ENCODE measurements around the gene SELENOS. TPM values are rescaled to one million over a fixed set of nuclear protein-coding genes. Genes with fewer than 3 reads are reported as not detected.
A peak's percentile ranks its signal among the peaks of the same experiment; 100 is the strongest.
"Not testable (repeated sequence)": the region's sequence is repeated elsewhere in the genome, so short reads cannot be mapped to it uniquely, and the experiment has no call there.

Gene SELENOS
- total RNA-seq, 1 donor from 2014 or later = 49.5 TPM

GRCh38 chr15:101310161-101310480, 32.8 kb upstream of the SELENOS start:
- DNase-seq (ENCODE audit: low read depth, low spot score) = no peak

GRCh38 chr15:101309436-101310160, 32.3 kb upstream of the SELENOS start:
- DNase-seq (ENCODE audit: low read depth, low spot score) = no peak

DNA sequence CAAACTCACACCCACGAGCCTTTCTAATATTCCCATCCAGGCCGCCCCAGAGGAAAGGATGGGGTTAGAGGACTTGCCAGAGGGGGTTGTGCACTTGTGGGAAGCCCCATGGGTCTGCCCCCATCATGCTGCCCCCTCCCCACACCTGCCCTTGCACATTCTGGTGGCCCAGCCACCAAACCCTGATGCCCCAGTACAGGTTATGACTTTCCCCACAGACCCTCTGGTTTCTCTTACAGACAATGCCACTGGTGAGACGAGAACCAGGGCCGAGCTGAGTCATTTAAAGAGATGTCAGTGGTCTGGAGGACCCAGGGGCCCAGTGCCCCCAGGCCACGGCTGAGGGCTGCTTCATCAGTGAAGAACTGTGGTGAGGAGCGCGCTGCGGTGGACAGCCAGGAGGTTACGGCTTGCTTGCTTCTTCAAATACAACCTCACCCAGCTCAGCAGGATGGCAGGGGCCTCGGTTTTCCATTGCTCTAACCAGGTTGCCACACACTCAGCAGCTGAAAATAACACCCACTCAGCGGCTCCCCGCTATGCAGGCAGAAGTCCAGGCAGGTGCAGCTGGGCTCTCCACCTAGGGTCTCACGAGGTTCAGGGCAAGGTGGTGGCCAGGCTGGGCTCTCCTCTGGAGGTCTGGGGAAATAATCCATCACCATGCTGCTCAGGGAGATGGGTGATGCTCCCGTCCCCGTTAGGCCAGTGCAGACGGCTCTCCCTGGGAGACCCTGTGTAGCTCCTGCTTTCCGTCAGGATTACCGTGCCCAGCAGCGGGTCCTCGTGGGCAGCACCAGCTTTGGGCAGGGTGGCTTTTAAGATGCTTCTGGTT, 31.5 kb upstream of the SELENOS start:
- DNase-seq (ENCODE audit: low read depth, low spot score) = no peak

DNA sequence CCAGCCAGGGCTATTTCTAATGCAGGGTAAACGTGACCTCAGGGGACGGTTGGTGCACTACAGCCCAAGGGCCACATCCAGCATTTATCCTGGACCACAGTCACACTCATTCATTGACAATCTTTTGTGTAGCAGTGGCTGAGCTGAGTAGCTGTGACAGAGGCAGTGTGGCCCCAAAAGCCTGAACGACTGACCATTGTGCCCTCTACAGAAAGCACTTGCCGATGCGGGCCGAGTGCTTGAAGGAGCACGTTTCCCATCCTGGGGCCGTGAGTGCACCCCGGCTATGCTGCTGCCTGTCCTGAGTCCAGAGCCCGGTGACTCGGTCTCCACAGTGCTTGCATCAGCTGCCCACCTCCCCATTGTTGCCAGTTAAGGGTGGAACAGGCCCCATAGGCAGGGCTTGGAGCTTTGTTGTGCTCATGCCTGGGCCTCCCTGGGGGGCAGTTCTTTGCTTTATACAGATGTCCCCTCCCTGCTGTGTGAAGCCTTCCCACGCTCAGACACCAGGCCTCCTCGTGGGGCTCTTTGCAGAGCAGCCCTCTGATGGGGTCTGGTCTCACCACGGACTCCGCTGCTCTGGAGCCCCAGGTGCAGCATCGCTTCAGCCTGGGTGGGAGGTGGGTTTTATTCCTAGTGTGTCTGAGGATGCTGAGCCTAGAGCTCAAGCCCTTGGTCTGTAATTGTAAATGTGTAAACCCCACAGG, 30.8 kb upstream of the SELENOS start:
- no peak for DNase-seq (ENCODE audit: low read depth, low spot score)

DNA sequence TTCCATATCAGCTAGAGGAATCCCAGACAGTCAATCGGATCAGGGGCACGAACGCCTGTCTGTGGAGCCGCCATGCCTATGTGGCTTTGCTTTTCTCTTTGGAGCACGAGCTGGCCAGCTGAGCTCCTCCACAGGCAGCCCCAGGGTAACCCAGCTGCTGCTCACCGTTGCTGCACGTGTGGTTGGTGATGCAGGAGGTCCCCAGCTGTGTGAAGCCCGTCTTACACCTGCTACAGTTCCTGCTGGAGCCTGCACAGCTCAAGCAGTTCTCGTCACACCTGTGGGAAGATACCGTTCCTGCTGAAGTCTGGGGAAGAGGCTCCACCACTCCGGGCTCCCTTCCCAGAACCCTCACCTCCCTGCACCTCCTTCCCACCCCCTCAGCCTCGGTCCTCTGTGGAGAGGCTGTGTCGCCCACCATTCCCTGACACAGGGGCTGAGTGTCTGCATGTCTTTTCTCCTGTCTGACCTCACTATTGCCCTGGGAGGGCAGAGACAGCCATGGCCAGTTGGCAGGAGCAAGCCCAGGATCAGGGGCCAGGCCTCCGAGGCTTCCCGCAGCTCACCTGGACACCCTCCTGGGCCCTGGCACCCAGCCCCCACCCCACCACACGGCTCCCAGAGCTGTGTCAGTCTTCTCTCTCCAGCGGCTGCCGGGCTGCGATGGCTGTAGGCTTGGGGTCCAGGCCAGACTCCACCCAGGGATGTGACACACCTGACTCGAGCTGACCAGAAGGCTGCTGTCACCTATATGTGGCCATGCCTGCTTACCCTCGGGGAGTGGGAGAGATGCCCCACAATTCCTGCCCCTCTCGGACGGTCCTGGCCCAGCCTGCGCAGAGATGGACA, 30.0 kb upstream of the SELENOS start:
- DNase-seq (ENCODE audit: low read depth, low spot score) = no peak

DNA sequence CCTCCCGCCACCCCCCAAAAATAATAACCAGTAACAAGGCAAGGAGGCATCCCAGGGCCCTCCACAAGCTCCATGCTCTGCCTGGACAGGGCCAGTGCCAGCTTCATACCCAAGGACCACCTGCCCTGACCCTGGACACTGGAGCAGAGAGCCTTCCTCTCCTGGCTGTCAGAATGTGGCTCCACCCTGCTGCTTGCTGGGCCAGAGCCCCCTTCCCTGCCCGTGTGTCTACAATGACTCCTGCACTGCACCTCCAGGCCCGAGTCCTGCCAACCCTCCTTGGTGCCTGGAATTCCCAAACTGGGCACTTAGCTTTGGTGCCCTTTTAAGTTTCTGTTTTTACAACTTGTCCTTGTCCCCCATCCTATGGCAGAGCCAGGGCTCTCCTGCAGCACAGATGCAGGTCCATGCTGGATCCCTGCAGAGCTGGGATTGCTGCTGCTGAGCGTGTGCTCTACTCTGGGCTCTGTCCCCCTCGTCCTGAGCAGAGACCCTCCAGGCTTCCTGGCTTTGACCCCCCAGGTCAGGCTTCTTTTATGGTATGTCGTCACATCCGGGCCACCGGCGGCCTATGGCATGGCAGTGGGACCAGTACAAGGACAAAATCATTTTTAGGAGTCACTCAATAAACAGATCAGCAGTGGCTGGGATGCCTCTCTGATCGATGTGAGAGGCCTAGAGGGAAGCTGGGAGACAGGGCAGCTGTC, 29.2 kb upstream of the SELENOS start:
- DNase-seq (ENCODE audit: low read depth, low spot score) = no peak

- no peak for DNase-seq (ENCODE audit: low read depth, low spot score)
These were observed 28.6 kb upstream of the SELENOS start for GRCh38 chr15:101305820-101306255.

DNA sequence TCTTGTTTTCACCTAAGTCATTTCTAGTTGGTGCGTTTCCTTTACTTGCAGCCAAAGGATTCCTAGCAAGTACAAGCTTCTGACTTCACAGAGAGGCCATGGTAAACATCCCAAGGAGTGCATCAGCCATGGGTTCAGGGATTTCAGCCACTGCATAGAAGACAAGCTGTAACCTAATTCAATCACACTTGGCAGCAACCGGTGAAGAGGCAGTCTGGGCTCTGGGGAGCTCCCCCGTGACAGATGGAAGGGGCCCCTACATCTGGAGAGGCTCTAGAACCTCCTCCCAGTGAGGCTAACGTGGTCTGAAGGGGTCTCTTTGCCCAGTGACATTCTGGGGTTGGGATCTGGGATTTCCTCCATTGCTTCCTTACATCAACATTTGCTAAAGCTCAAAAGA, 26.1 kb upstream of the SELENOS start:
- no peak for DNase-seq (ENCODE audit: low read depth, low spot score)

DNA sequence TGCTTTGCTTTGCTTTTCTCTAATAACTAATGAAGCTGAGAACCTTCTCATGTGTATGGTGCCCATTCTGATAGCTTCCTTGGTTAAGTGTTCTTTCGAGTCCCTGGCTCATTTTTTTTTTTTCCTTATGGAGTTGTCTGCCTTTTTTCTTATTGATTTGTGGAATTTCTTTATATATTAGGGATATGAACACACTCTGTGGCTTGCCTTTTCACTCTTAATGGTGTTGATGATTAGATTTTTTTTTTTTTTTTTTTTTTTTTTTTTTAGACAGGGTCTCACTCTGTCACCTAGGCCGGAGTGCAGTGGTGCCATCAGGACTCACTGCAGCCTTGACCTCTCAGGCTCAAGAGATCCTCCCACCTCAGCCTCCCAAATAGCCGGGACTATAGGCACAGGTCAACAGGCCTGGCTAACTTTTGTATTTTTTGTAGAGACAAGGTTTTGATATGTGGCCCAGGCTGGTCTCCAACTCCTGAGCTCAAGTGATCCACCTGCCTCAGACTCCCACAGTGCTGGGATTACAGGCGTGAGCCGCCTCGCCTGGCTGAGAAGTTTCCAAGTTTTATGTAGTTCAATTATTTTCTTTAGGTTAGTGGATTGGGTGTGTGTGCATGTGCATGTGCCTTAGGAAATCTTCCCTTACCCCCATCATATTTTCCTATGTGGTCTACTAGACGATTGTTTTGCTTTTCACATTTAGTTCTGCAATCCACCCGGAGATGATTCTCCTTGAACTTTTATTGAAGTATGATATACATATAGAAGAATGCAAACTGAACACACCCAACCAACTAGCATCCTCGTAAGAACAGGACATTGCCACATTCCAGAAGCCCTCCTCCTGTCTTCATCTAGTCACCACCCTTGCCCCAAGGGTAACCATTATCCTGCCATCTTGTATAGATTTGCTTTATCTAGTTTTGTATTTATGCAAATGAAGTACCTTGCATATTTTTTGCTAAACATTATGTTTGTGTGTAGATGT, 19.4 kb upstream of the SELENOS start:
- no peak for DNase-seq (ENCODE audit: low read depth, low spot score)

- no peak for DNase-seq (ENCODE audit: low read depth, low spot score)
These were observed 18.4 kb upstream of the SELENOS start for GRCh38 chr15:101295607-101296161.

DNA sequence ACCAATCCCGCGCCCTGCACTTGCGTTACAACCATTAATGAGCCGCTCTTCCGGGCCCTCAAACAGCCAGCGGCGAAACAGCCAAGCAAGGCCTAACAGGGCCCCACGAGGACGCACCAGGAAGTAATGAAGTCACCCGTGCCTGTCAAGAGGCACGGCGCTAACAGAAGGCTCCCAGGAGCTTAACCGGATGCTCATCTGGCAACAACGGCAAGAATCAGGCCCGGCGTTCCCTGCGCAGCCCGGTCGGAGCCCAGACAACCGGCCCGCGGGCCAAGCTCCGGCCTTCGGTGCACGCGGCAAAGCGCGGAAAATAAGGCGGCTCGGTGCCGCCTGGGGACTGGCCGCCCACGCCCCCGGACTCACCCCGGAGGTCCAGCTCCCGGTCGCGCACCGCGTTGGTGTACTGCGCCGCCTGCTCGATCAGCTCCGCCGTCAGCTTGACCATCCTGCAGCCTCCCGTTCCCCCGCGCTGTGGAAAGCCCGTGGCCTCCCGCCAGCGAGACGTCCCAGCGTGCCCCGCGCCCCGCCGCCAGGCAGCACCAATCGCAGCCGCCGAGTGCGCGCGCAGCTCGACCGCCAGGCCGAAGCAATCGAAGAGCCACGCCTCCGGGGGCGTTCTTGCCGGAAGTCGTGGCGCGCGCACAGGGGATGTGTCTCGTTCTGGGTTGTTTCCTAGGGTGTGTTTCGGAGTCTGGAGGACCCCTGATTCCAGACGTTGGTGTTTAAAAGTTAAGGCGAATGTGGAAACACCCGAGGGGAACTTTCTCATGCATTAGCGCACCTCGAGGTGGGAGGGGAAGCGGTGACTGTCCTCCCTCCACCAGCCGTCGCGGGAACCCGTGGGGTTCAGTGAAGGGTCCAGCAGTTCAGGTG, 17.7 kb upstream of the SELENOS start, which contains the start of gene SNRPA1:
Gene SNRPA1 (minus strand): TSS at position 518 of the 876 bp plus-strand sequence. CDS start 70 bp downstream, at position 448.
- DNase-seq (ENCODE audit: low read depth, low spot score) = peak; percentile 78

DNA sequence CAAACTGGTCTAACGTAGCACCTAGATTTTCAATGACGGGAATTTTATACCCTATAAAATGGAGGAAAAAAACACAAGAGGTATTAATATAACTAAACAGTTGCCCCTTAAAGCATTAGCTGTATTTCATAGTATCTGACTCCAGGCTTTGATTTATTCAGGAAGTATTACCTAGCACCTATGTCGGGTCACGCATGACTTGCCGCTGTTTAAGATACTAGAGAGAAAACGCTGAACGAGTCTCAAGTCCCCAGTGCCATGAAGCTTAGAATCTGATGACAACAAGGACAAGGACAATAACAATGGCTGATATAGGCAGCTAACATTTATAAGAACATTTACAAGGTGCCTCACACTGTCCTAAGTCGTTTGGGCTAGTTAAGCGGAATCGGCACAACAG, 15.8 kb upstream of the SELENOS start:
- DNase-seq (ENCODE audit: low read depth, low spot score) = no peak

GRCh38 chr15:101288905-101289513, 11.7 kb upstream of the SELENOS start:
- DNase-seq (ENCODE audit: low read depth, low spot score) = no peak

GRCh38 chr15:101287342-101287741, 10.1 kb upstream of the SELENOS start:
- DNase-seq (ENCODE audit: low read depth, low spot score) = not testable (repeated sequence)

DNA sequence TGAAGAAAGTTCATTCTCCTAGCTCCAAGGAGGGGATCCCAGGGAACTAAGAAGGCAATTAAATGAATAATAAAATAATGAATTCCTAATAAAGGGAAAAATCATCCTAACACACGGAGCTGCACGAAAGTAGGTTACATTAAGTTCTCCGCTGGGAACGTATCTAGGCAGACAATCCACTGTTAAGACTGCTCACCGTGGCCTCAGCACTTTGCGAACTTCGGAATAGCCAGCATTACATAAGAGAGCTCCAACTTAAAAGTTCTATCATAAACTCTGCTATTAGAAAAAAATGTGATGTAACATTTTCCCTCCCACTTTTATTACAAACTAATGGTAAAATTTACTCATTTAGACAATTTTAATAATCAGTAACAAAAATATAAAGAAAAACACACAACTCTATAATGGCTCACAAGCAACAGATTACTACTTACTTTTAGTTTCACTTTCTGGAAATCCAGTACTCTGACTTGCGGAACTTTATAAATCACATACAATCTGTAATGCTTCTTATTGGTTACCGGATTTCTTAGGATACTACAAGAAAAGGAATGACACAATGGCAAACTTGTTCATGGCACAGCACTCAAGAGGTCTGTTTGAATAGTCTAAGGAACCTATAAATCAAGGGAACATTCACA, 9.3 kb upstream of the SELENOS start:
- DNase-seq (ENCODE audit: low read depth, low spot score) = no peak

- DNase-seq (ENCODE audit: low read depth, low spot score) = no peak
These were observed 6.6 kb upstream of the SELENOS start for GRCh38 chr15:101283931-101284330.

DNA sequence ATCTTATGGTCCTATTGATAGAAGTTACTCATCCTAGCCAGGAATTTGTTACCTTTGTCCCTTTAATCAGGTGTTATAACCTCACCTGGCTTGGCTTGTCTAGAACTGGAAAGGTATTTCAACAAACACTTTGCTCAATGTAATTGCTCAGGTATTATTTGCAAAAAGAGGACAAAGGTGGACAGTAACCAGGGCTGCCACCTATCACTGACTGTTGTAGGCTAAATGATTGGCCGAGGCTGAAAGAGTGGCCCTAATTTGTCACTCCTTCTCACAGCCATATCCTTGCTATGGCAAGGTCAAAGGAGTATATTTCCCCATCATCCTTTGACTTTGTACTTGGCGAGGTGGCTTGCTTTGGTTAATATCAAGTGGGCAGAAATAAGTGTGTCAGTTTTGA, 2.7 kb upstream of the SELENOS start:
- no peak for DNase-seq (ENCODE audit: low read depth, low spot score)

Measured in pulmonary artery endothelial cell (primary cell).